Endothelial cell of umbilical vein (primary cell): ENCODE results near the gene MAP1S. TPM values are rescaled to one million over a fixed set of nuclear protein-coding genes. Genes with fewer than 3 reads are reported as not detected.

Experiments used
- BruUV-seq: library from RNA; stranded (reverse); fragments of 400-500 nt; replicated peaks from 2 replicates; lab custom pipeline; 2021; lab: Mats Ljungman, UMichigan
- CTCF ChIA-PET: fragments of 300-600, 350-600 bp; sonication (Branson Sonifier 250); formaldehyde crosslinking; loops from one replicate; lab custom pipeline; 2021; ENCODE audit warnings: antibody characterized with exemption, inconsistent platforms; lab: Charles Lee
- POLR2A ChIA-PET: fragments of 300-600, 350-600 bp; sonication (Branson Sonifier 250); formaldehyde crosslinking; loops from one replicate; lab custom pipeline; 2021; ENCODE audit warnings: antibody characterized with exemption, inconsistent platforms; lab: Charles Lee
- DNase-seq: peaks from one replicate; pipeline ENCODE4 v3.0.0-alpha.2; 2011; ENCODE audit warnings: low read depth, low spot score
- FAIRE-seq: peaks from 2 replicates; lab custom pipeline; 2011; peaks lifted over from hg19 to GRCh38; lab: Jason Lieb, UNC
- H2AFZ ChIP-seq: 2 replicates; pipeline ENCODE4 v1.6.0; 2012; ENCODE audit warnings: low read depth, low read length, control low read depth, inconsistent platforms
- H3K27ac ChIP-seq: 2 replicates; pipeline ENCODE4 v1.5.1; 2011; ENCODE audit warnings: low read depth, mild to moderate bottlenecking, control low read depth, low read length, moderate library complexity; ENCODE audit not compliant: insufficient read depth
- H3K27me3 ChIP-seq, 2 experiments: 2 replicates each; pipeline versions ENCODE4 v1.6.0 to v1.6.1; 2011; ENCODE audit warnings: low read length in 2 of 2, mixed read lengths in 1 of 2; ENCODE audit not compliant: control insufficient read depth in 2 of 2, insufficient read depth in 2 of 2
- H3K36me3 ChIP-seq, 2 experiments: 2 replicates in 1 of 2; 3 replicates in 1 of 2; pipeline ENCODE4 v1.5.1; 2011; ENCODE audit warnings: low read length in 2 of 2, mild to moderate bottlenecking in 1 of 2, moderate library complexity in 1 of 2; ENCODE audit not compliant: control insufficient read depth in 2 of 2, insufficient read depth in 2 of 2; ENCODE audit errors: extremely low read depth in 1 of 2
- H3K4me1 ChIP-seq: 3 replicates; pipeline ENCODE4 v1.5.1; 2011; ENCODE audit warnings: mild to moderate bottlenecking, low read length; ENCODE audit not compliant: control insufficient read depth, insufficient read depth; ENCODE audit errors: extremely low read depth
- H3K4me2 ChIP-seq: 2 replicates; pipeline ENCODE4 v1.6.1; 2011; ENCODE audit warnings: low read length, control low read depth, mixed read lengths; ENCODE audit not compliant: insufficient read depth
- H3K4me3 ChIP-seq, 3 experiments: fragments of 200-600 bp in 1 of 3; sonication (generic), shearing (Covaris generic) in 1 of 3; replicated peaks in 1 of 3; 2 replicates each; pipeline ENCODE4 v1.5.1; 2011 to 2016; ENCODE audit warnings: control low read depth in 3 of 3, low read length in 3 of 3, mild to moderate bottlenecking in 2 of 3, inconsistent platforms in 1 of 3, low read depth in 1 of 3, moderate library complexity in 1 of 3; ENCODE audit not compliant: insufficient read depth in 1 of 3
- H3K79me2 ChIP-seq: 2 replicates; pipeline ENCODE4 v1.6.0; 2012; ENCODE audit warnings: low read length, inconsistent platforms; ENCODE audit not compliant: control insufficient read depth, insufficient read depth
- H3K9ac ChIP-seq: replicated peaks from 2 replicates; pipeline ENCODE3; 2011; ENCODE audit warnings: low read length, control low read depth; ENCODE audit not compliant: insufficient read depth; ENCODE audit errors: extremely low read depth
- H3K9me1 ChIP-seq: replicated peaks from 3 replicates; pipeline ENCODE4 v1.6.0; 2011; ENCODE audit warnings: mild to moderate bottlenecking, low read length; ENCODE audit not compliant: control insufficient read depth, insufficient read depth; ENCODE audit errors: extremely low read depth
- H3K9me3 ChIP-seq: replicated peaks from 2 replicates; pipeline ENCODE4 v1.5.1; 2012; ENCODE audit warnings: low read length, inconsistent platforms; ENCODE audit not compliant: control insufficient read depth, insufficient read depth
- H4K20me1 ChIP-seq: replicated peaks from 2 replicates; pipeline ENCODE3; 2011; ENCODE audit warnings: mild to moderate bottlenecking, low read length; ENCODE audit not compliant: control insufficient read depth, insufficient read depth; ENCODE audit errors: extremely low read depth
- CTCF ChIP-seq, 2 donors: IDR thresholded peaks; 1 replicate in 1 of 2; 2 replicates in 1 of 2; pipeline ENCODE4 v1.5.1; 2011; ENCODE audit warnings: low read length in 2 of 2, mild to moderate bottlenecking in 2 of 2, moderate library complexity in 2 of 2, control low read depth in 1 of 2, inconsistent platforms in 1 of 2, low read depth in 1 of 2; ENCODE audit not compliant: insufficient read depth in 1 of 2; ENCODE audit errors: extremely low read depth in 1 of 2
- EZH2 ChIP-seq: IDR thresholded peaks from 2 replicates; pipeline ENCODE4 v1.6.1; 2012; ENCODE audit warnings: borderline replicate concordance, low read depth, mild to moderate bottlenecking, moderate library complexity, low read length, inconsistent platforms; ENCODE audit not compliant: severe bottlenecking
- FOS ChIP-seq: IDR thresholded peaks from 2 replicates; pipeline ENCODE4 v1.6.1; 2011; ENCODE audit warnings: mild to moderate bottlenecking, low read length, moderate library complexity, borderline replicate concordance; ENCODE audit not compliant: insufficient read depth
- GATA2 ChIP-seq: IDR thresholded peaks from 2 replicates; pipeline ENCODE4 v1.7.0; 2011; ENCODE audit warnings: low read depth, mild to moderate bottlenecking, moderate library complexity, mixed read lengths, low read length; ENCODE audit not compliant: insufficient read length, insufficient read depth
- JUN ChIP-seq: IDR thresholded peaks from 2 replicates; pipeline ENCODE4 v1.6.1; 2011; ENCODE audit warnings: borderline replicate concordance, low read depth; ENCODE audit not compliant: insufficient read length, insufficient read depth
- MYC ChIP-seq: IDR thresholded peaks from one replicate; pipeline ENCODE4 v1.6.1; 2011; ENCODE audit warnings: mild to moderate bottlenecking, low read depth, low read length
- POLR2A ChIP-seq: IDR thresholded peaks from 2 replicates; pipeline ENCODE4 v1.6.1; 2012; ENCODE audit warnings: low read depth, mild to moderate bottlenecking, control low read depth, low read length
- POLR2AphosphoS5 ChIP-seq: IDR thresholded peaks from 2 replicates; pipeline ENCODE4 v1.6.1; 2012; ENCODE audit warnings: low read depth, mild to moderate bottlenecking, control low read depth, low read length, moderate library complexity; ENCODE audit not compliant: insufficient read depth
- dilution Hi-C: fragments of 300-500 bp; cut with MboI; formaldehyde crosslinking; loops from one replicate; pipeline ENCODE4 v1.15.0; 2019; ENCODE audit warnings: low sequenced_read_pairs; ENCODE audit not compliant: extremely low pct_ligation_motif_present
- intact Hi-C: fragments of 100-400 bp; cut with micrococcal nuclease; formaldehyde crosslinking; loops from one replicate; pipeline ENCODE4 v1.10.0; 2022
- polyA plus RNA-seq, 4 experiments: library from polyadenylated mRNA; depleted of rRNA in 3 of 4; stranded (reverse) in 3 of 4; unstranded in 1 of 4; fragments of >200 nt; gene quantifications; 2 replicates each; pipeline versions ENCODE4 v1.2.1 to v1.2.3, GENCODE V29; 2011 to 2012; ENCODE audit warnings: missing spikeins in 1 of 4
- total RNA-seq: library from RNA; stranded (reverse); gene quantifications from 2 replicates; pipeline ENCODE4 v1.2.3, GENCODE V29; 2021
- TF ChIP-seq, protein P1 (sequence below): IDR thresholded peaks from 2 replicates; pipeline ENCODE4 v1.6.1; 2011; ENCODE audit not compliant: insufficient read depth, insufficient read length

MAP1S gene
- total and polyA plus RNA-seq, 2 donors (not counting 3 experiments of a cell fraction or from before 2014, with no cell fraction given) = 94.8 to 143 TPM

DNA sequence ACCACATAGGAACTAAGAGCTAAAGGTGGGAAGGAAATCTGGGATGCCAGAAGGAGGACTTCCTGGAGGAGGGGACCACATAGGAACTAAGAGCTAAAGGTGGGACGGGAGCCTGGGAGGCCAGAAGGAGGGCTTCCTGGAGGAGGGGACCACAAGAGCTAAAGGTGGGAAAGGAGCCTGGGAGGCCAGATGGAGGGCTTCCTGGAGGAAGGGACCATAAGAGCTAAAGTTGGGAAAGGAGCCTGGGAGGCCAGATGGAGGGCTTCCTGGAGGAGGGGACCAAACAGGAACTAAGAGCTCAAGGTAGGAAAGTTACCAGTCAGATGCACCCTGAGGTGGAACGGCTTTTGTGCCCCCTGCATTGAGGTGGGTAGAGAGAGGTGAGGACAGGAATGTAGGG lies 22.2 kb downstream of the MAP1S start:
- CTCF ChIA-PET = interaction anchor here (0.7 to 2.1 kb wide), 5 partner anchors 13 to 48 kb away, joined by 3 to 10 read pairs (median 4); no protein-coding TSS in a partner anchor
- Histone ChIP-seq H3K36me3 (peaks cover 0 to 3% of the 10 kb centered on the region in 2 experiments), H3K9me1 (no peaks in the 10 kb centered on the region), H3K27ac (no peak overlapping the region), H3K4me2 (no peak overlapping the region), H3K4me1 (no peaks in the 10 kb centered on the region), H4K20me1 (no peaks in the 10 kb centered on the region), H3K4me3 (no peak overlapping the region), H3K79me2 (no peaks in the 10 kb centered on the region), H3K9me3 (no peaks in the 10 kb centered on the region), H3K9ac (no peak overlapping the region), H3K27me3 (no peaks in the 10 kb centered on the region), H2AFZ (no peak overlapping the region)
- no peak for DNase-seq
- FAIRE-seq = no peak
- BruUV-seq = no TSS peak
- intact Hi-C loops = no loop called here
- no peak for TF ChIP-seq EZH2
- TF ChIP-seq POLR2AphosphoS5 = no peak
- TF ChIP-seq, protein P1, sequence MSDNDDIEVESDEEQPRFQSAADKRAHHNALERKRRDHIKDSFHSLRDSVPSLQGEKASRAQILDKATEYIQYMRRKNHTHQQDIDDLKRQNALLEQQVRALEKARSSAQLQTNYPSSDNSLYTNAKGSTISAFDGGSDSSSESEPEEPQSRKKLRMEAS = no peak
- no peak for TF ChIP-seq GATA2
- no peak for TF ChIP-seq CTCF (IDR thresholded peaks at IDR 0.05; ENCODE audit: extremely low read depth in 1 of 2, insufficient read depth in 1 of 2, low read depth in 1 of 2, low read length in 2 of 2)
- TF ChIP-seq POLR2A = no peak
- TF ChIP-seq FOS = no peak
- no peak for TF ChIP-seq MYC
- no peak for TF ChIP-seq JUN
- dilution Hi-C loops = no loop called here
- POLR2A ChIA-PET = no interaction called here
